GM23338 (cell line): Measurements from ENCODE around the gene BANP. TPM values are rescaled to one million over a fixed set of nuclear protein-coding genes. Genes with fewer than 3 reads are reported as not detected.

Experiments used
- ATAC-seq: fragments of 200-7000 bp; cut with Tn5 transposase; 3 replicates; pipeline ENCODE4 v1.9.1; 2020
- DNase-seq: peaks from one replicate; pipeline ENCODE4 v3.0.0-alpha.2; 2015; ENCODE audit warnings: low spot score
- H2AFZ ChIP-seq: fragments of 200-600 bp; sonication (generic); 2 replicates; pipeline ENCODE4 v1.8.0; 2016; ENCODE audit warnings: antibody characterized with exemption, mild to moderate bottlenecking, moderate library complexity
- H3F3A ChIP-seq: fragments of 200-600 bp; sonication (generic); replicated peaks from 2 replicates; pipeline ENCODE4 v1.8.0; 2017; ENCODE audit warnings: antibody characterized with exemption, mixed run types, low read depth
- H3K27ac ChIP-seq: fragments of 200-600 bp; sonication (generic); 2 replicates; pipeline ENCODE4 v1.6.1; 2016; ENCODE audit warnings: low read depth
- H3K27me3 ChIP-seq: fragments of 200-600 bp; sonication (generic); 2 replicates; pipeline ENCODE4 v1.8.0; 2016; ENCODE audit warnings: mild to moderate bottlenecking, mixed run types, moderate library complexity; ENCODE audit not compliant: insufficient read depth
- H3K36me3 ChIP-seq: fragments of 200-600 bp; sonication (generic); 2 replicates; pipeline ENCODE4 v1.8.0; 2016; ENCODE audit warnings: mild to moderate bottlenecking; ENCODE audit not compliant: insufficient read depth
- H3K4me1 ChIP-seq: fragments of 200-600 bp; sonication (generic); 2 replicates; pipeline ENCODE4 v1.8.0; 2016; ENCODE audit warnings: mild to moderate bottlenecking, moderate library complexity; ENCODE audit not compliant: insufficient read depth
- H3K4me2 ChIP-seq: fragments of 200-600 bp; sonication (generic); 2 replicates; pipeline ENCODE4 v1.7.1; 2017; ENCODE audit warnings: mixed run types
- H3K4me3 ChIP-seq: fragments of 200-600 bp; sonication (generic); 2 replicates; pipeline ENCODE4 v1.6.1; 2016; ENCODE audit warnings: mixed run types
- H3K79me2 ChIP-seq: fragments of 200-600 bp; sonication (generic); replicated peaks from 2 replicates; pipeline ENCODE4 v1.8.0; 2017; ENCODE audit warnings: mild to moderate bottlenecking; ENCODE audit not compliant: insufficient read depth
- H3K9me2 ChIP-seq: fragments of 200-600 bp; sonication (generic); 2 replicates; pipeline ENCODE4 v1.8.0; 2017; ENCODE audit not compliant: insufficient read depth
- H4K20me1 ChIP-seq: fragments of 200-600 bp; sonication (generic); replicated peaks from 2 replicates; pipeline ENCODE4 v1.8.0; 2017; ENCODE audit warnings: mild to moderate bottlenecking; ENCODE audit not compliant: insufficient read depth
- H3K27ac Mint-ChIP-seq: 2 replicates; pipeline ENCODE4 v1.8.0; 2020; ENCODE audit warnings: inconsistent platforms, mild to moderate bottlenecking, moderate library complexity, mixed read lengths
- H3K27me3 Mint-ChIP-seq: 3 replicates; pipeline ENCODE4 v1.8.0; 2022; ENCODE audit warnings: low read depth, mild to moderate bottlenecking, moderate library complexity, mixed read lengths, inconsistent platforms; ENCODE audit not compliant: insufficient read depth, poor library complexity
- H3K36me3 Mint-ChIP-seq: 3 replicates; pipeline ENCODE4 v1.8.0; 2021; ENCODE audit warnings: low read depth, mild to moderate bottlenecking, inconsistent platforms, moderate library complexity, mixed read lengths
- H3K4me1 Mint-ChIP-seq: 3 replicates; pipeline ENCODE4 v1.8.0; 2020; ENCODE audit warnings: mild to moderate bottlenecking, inconsistent platforms, mixed read lengths
- H3K4me3 Mint-ChIP-seq: 3 replicates; pipeline ENCODE4 v1.8.0; 2021; ENCODE audit warnings: moderate library complexity, mild to moderate bottlenecking, inconsistent platforms, mixed read lengths
- H3K9me3 Mint-ChIP-seq: 3 replicates; pipeline ENCODE4 v1.8.0; 2020; ENCODE audit warnings: moderate library complexity, mild to moderate bottlenecking, inconsistent platforms, mixed read lengths
- EZH2 ChIP-seq: fragments of 200-600 bp; sonication (generic); IDR thresholded peaks from one replicate; pipeline ENCODE4 v1.8.0; 2017; ENCODE audit warnings: antibody characterized with exemption, mild to moderate bottlenecking, low read depth; ENCODE audit not compliant: unreplicated experiment
- EZH2phosphoT487 ChIP-seq: fragments of 200-600 bp; sonication (generic); IDR thresholded peaks from one replicate; pipeline ENCODE4 v1.8.1; 2018; ENCODE audit warnings: antibody characterized with exemption; ENCODE audit not compliant: unreplicated experiment
- NANOG ChIP-seq: IDR thresholded peaks from 2 replicates; pipeline ENCODE4 v1.6.1; 2016; ENCODE audit warnings: antibody characterized with exemption, borderline replicate concordance
- POLR2AphosphoS5 ChIP-seq: IDR thresholded peaks from 2 replicates; pipeline ENCODE4 v1.6.1; 2016; ENCODE audit warnings: antibody characterized with exemption, low read depth
- REST ChIP-seq: IDR thresholded peaks from one replicate; pipeline ENCODE4 v1.6.1; 2018; ENCODE audit warnings: antibody characterized with exemption; ENCODE audit not compliant: unreplicated experiment
- STAT1 ChIP-seq: IDR thresholded peaks from one replicate; pipeline ENCODE4 v1.6.1; 2016; ENCODE audit warnings: antibody characterized with exemption; ENCODE audit not compliant: unreplicated experiment
- ZNF114 ChIP-seq: fragments of 250-450 bp; sonication (Bioruptor Pico); IDR thresholded peaks from 2 replicates; pipeline ENCODE4 v1.5.0; 2020; ENCODE audit warnings: mild to moderate bottlenecking, moderate library complexity
- ZNF462 ChIP-seq: fragments of 250-450 bp; sonication (Bioruptor Pico); IDR thresholded peaks from 2 replicates; pipeline ENCODE4 v1.5.0; 2020; ENCODE audit warnings: mild to moderate bottlenecking, moderate library complexity
- polyA plus RNA-seq: library from polyadenylated mRNA; unstranded; fragments of >200 nt; fragmentation: Nextera tagmentation; extraction: Ambion mirVana; gene quantifications from 2 replicates; pipeline ENCODE4 v1.2.1, GENCODE V29; 2016
- total RNA-seq: library from RNA; depleted of rRNA; stranded (reverse); fragments of >200 nt; shearing (Covaris generic); gene quantifications from 2 replicates; pipeline ENCODE4 v1.2.3, GENCODE V29; 2014

The BANP gene
- total and polyA plus RNA-seq, 2 experiments from 2014 or later: 22.3 to 48.0 TPM

- Histone ChIP-seq H3K27me3 (no peaks in the 10 kb centered on the region), H3K4me1 (peaks cover 1% of the 10 kb centered on the region; the same call in 1 of the 2 replicates), H3K4me2 (no peak overlapping the region), H4K20me1 (0 out of 2 replicates have a peak, but pooled peaks cover 6% of the 10 kb centered on the region), H3K9me2 (no peaks in the 10 kb centered on the region), H2AFZ (no peak overlapping the region), H3F3A (0 out of 2 replicates have a peak, but pooled peaks cover 3% of the 10 kb centered on the region), H3K27ac (no peak overlapping the region), H3K4me3 (no peak overlapping the region), H3K36me3 (no peaks in the 10 kb centered on the region), H3K79me2 (peaks cover 98% of the 10 kb centered on the region)
- peaks cover 5% of the 10 kb centered on the region for H3K27me3 Mint-ChIP-seq
- H3K4me1 Mint-ChIP-seq: peaks cover 15% of the 10 kb centered on the region
- no peak overlapping the region for H3K27ac Mint-ChIP-seq
- ATAC-seq: no peak
- DNase-seq: no peak
- peaks cover 35% of the 10 kb centered on the region for H3K36me3 Mint-ChIP-seq
- no peak overlapping the region for H3K4me3 Mint-ChIP-seq
- H3K9me3 Mint-ChIP-seq: peaks cover 23% of the 10 kb centered on the region
- TF ChIP-seq STAT1 (no peak), EZH2phosphoT487 (no peak), EZH2 (no peak), REST (no peak), POLR2AphosphoS5 (no peak), ZNF114 (CRISPR knock-in tag) (no peak), NANOG (no peak)
Observed at GRCh38 chr16:87970186-87970585, 19.0 kb downstream of the BANP start.

GRCh38 chr16:87971933-87972332 is 20.7 kb downstream of the BANP start:
- H3K9me3 Mint-ChIP-seq: peaks cover 23% of the 10 kb centered on the region
- H3K4me1 Mint-ChIP-seq: peaks cover 2% of the 10 kb centered on the region
- Histone ChIP-seq H3K9me2 (no peaks in the 10 kb centered on the region), H3K27ac (no peak overlapping the region), H3K4me1 (no peaks in the 10 kb centered on the region), H3K4me3 (no peak overlapping the region), H4K20me1 (0 out of 2 replicates have a peak, but pooled peaks cover 6% of the 10 kb centered on the region), H3K27me3 (no peaks in the 10 kb centered on the region), H3K4me2 (no peak overlapping the region), H3F3A (0 out of 2 replicates have a peak, but pooled peaks cover 3% of the 10 kb centered on the region), H2AFZ (no peak overlapping the region), H3K36me3 (no peaks in the 10 kb centered on the region), H3K79me2 (peaks cover 90% of the 10 kb centered on the region)
- H3K27me3 Mint-ChIP-seq: no peaks in the 10 kb centered on the region
- no peak for DNase-seq
- ATAC-seq: no peak
- no peak overlapping the region for H3K4me3 Mint-ChIP-seq
- H3K36me3 Mint-ChIP-seq: peaks cover 39% of the 10 kb centered on the region
- no peak overlapping the region; the same call in 1 of the 2 replicates for H3K27ac Mint-ChIP-seq
- TF ChIP-seq REST (no peak), NANOG (no peak), ZNF462 (CRISPR knock-in tag) (no peak)
